ENCODE data around the gene LRRC8C. TPM values are rescaled to one million over a fixed set of nuclear protein-coding genes. Genes with fewer than 3 reads are reported as not detected.

Gene LRRC8C
- total RNA-seq, 2 experiments from 2014 or later, result 32.9 to 35.0 TPM

GRCh38 chr1:89633248-89633799, 404 bp downstream of the LRRC8C start:
- ATAC-seq (peak; percentile 54), DNase-seq (peak; percentile 79)
- ChIA-PET POLR2A (interaction anchor here (0.6 to 11.0 kb wide), 16 partner anchors 8 to 130 kb away, joined by 3 to 201 read pairs (median 6); no protein-coding TSS in a partner anchor), CTCF (interaction anchor here (0.7 to 14.2 kb wide), 20 partner anchors 9 to 185 kb away, joined by 3 to 220 read pairs (median 4); no protein-coding TSS in a partner anchor)
- peaks cover 71% of the 10 kb centered on the region for H3K4me1 Mint-ChIP-seq (ENCODE audit: low read depth)
- H3K9me3 Mint-ChIP-seq (ENCODE audit: insufficient read depth), result no peaks in the 10 kb centered on the region
- peak overlapping the region; percentile 93 for H3K27ac Mint-ChIP-seq
- no peaks in the 10 kb centered on the region for H3K27me3 Mint-ChIP-seq (ENCODE audit: low read depth)
- H3K4me3 Mint-ChIP-seq, result peak overlapping the region; percentile 87
- H3K36me3 Mint-ChIP-seq (ENCODE audit: low read depth), result peaks cover 47% of the 10 kb centered on the region

DNA sequence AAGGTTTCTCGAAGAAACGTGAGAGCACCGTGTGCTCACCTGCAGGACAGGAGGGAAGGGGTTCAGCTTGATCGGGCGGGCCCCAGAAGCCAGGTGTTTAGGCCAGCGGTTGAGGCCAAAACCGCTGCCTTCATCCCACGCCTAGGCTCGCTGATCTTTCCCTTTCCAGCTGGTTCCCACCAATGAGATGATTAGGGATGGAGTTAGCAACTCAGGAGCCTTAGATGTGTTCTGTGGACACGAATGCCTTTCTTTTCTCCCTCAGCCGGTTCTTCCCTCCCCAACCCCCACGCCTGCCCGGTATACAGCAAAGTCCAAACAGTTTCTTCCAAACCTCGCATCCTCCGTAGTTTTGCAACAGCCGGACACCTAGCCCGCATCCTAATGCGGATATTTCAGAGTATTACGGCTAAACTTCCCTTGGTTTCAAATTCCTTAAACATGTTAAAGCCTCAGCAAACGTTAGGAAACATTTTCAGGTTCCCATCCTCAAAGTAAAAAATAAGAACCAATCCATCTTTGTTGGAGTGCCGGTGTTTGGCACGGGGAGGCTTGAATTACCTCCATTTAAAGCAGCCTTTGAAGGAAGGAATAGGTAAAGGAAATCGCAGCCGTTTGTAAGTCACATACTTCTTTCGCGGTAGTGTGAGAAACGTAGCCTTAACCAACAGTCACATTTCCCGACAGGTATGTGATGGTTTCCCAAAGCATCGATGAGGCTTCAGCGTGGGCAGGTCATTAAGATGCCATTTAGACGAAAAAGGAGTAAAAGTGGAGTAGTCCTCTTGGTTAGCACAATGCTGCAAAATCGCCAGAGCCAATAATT, 1.1 kb downstream of the LRRC8C start:
- Mint-ChIP-seq H3K4me1 (ENCODE audit: low read depth) (peaks cover 66% of the 10 kb centered on the region), H3K4me3 (peak overlapping the region; percentile 87), H3K36me3 (ENCODE audit: low read depth) (peaks cover 45% of the 10 kb centered on the region), H3K9me3 (ENCODE audit: insufficient read depth) (no peaks in the 10 kb centered on the region), H3K27me3 (ENCODE audit: low read depth) (no peaks in the 10 kb centered on the region), H3K27ac (peak overlapping the region; percentile 93)
- ChIA-PET POLR2A (interaction anchor here (0.6 to 11.0 kb wide), 15 partner anchors 9 to 129 kb away, joined by 3 to 201 read pairs (median 6); no protein-coding TSS in a partner anchor), CTCF (interaction anchor here (1.0 to 14.2 kb wide), 12 partner anchors 9 to 147 kb away, joined by 3 to 220 read pairs (median 13); no protein-coding TSS in a partner anchor)
- ATAC-seq (no peak), DNase-seq (no peak)

DNA sequence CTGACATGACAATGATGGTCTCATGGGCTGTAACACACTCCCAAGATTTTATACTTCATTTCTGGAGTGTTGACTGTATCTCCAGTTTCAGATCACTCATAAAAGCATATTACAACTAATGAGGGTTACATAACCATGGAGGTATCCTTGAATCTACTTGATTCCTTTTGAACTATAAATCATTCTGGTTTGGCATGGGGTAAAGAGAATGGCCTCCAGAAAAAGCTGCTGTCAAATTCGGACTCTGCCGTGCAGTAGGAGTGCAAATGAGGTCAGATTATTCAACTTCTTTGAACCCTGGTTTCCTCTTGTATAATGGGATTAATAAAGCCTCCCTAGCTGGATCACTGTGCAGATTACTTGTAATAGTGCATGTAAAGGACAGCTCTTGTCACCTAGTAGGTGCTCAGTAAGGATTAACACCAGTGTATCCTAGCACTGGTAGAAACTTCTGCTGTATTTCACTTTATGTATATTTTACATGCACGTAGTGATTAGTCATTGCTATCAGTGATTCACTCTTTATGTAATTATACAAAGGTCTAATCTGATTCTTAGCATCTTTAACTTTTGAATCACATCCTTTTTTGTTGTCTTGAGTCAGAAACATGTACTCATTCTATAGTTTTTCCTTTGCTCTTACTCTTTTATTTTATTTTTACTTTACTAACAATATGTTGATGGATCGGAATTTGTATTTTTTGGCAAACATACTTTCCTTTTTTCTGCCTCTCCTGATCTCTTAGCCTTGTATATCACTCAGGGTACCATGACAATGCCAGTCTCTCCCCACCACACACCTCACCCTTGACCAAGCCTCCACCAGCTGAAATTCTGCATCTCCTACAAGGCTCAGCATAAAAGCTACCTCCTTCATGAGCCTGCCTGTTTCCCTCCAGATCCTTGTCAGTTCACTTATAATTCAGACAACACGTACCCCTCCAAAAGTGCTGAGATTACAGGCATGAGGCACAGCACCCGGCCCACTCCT, 3.2 kb downstream of the LRRC8C start:
- POLR2A ChIA-PET, result interaction anchor here (0.7 to 11.0 kb wide), 11 partner anchors 14 to 127 kb away, joined by 3 to 201 read pairs (median 6); no protein-coding TSS in a partner anchor
- no peaks in the 10 kb centered on the region for H3K27me3 Mint-ChIP-seq (ENCODE audit: low read depth)
- ATAC-seq (no peak), DNase-seq (no peak)
- H3K36me3 Mint-ChIP-seq (ENCODE audit: low read depth), result peaks cover 53% of the 10 kb centered on the region
- peaks cover 60% of the 10 kb centered on the region for H3K4me1 Mint-ChIP-seq (ENCODE audit: low read depth)
- H3K4me3 Mint-ChIP-seq, result peak overlapping the region; percentile 39
- H3K9me3 Mint-ChIP-seq (ENCODE audit: insufficient read depth), result no peaks in the 10 kb centered on the region
- CTCF ChIA-PET, result interaction anchor here (0.7 to 14.2 kb wide), 12 partner anchors 9 to 336 kb away, joined by 3 to 220 read pairs (median 5); no protein-coding TSS in a partner anchor
- H3K27ac Mint-ChIP-seq, result peak overlapping the region; percentile 73

GRCh38 chr1:89637496-89637895, 4.6 kb downstream of the LRRC8C start:
- no peak for ATAC-seq
- ChIA-PET POLR2A (interaction anchor here (1.1 kb wide), 1 partner anchor 21 kb away, joined by 4 read pairs; no protein-coding TSS in a partner anchor), CTCF (interaction anchor here (0.7 to 14.2 kb wide), 11 partner anchors 9 to 334 kb away, joined by 3 to 220 read pairs (median 3); no protein-coding TSS in a partner anchor)
- Mint-ChIP-seq H3K27ac (peak overlapping the region; percentile 42), H3K36me3 (ENCODE audit: low read depth) (peaks cover 55% of the 10 kb centered on the region), H3K4me1 (ENCODE audit: low read depth) (peaks cover 56% of the 10 kb centered on the region), H3K27me3 (ENCODE audit: low read depth) (no peaks in the 10 kb centered on the region), H3K4me3 (no peak overlapping the region), H3K9me3 (ENCODE audit: insufficient read depth) (no peaks in the 10 kb centered on the region)
- no peak for DNase-seq

- peaks cover 65% of the 10 kb centered on the region for H3K36me3 Mint-ChIP-seq (ENCODE audit: low read depth)
- ATAC-seq (no peak), DNase-seq (no peak)
- POLR2A ChIA-PET, result no interaction called here
- peaks cover 71% of the 10 kb centered on the region for H3K4me1 Mint-ChIP-seq (ENCODE audit: low read depth)
- CTCF ChIA-PET, result interaction anchor here (14.2 kb wide), 1 partner anchor 124 kb away, joined by 220 read pairs; no protein-coding TSS in a partner anchor
- no peak overlapping the region for H3K27ac Mint-ChIP-seq
- H3K27me3 Mint-ChIP-seq (ENCODE audit: low read depth), result no peaks in the 10 kb centered on the region
- H3K9me3 Mint-ChIP-seq (ENCODE audit: insufficient read depth), result peaks cover 9% of the 10 kb centered on the region
- no peak overlapping the region for H3K4me3 Mint-ChIP-seq
Observed at GRCh38 chr1:89640440-89640839, 7.5 kb downstream of the LRRC8C start.

- Mint-ChIP-seq H3K27ac (peak overlapping the region; percentile 43), H3K4me3 (no peak overlapping the region), H3K9me3 (ENCODE audit: insufficient read depth) (peaks cover 22% of the 10 kb centered on the region), H3K4me1 (ENCODE audit: low read depth) (peaks cover 60% of the 10 kb centered on the region), H3K36me3 (ENCODE audit: low read depth) (peaks cover 68% of the 10 kb centered on the region), H3K27me3 (ENCODE audit: low read depth) (no peaks in the 10 kb centered on the region)
- ChIA-PET CTCF (interaction anchor here (1.2 to 2.1 kb wide), 3 partner anchors 12 to 121 kb away, joined by 3 to 14 read pairs (median 4); no protein-coding TSS in a partner anchor), POLR2A (no interaction called here)
- no peak for ATAC-seq
- no peak for DNase-seq
Observed at GRCh38 chr1:89641781-89642180, 8.9 kb downstream of the LRRC8C start.

- H3K4me1 Mint-ChIP-seq (ENCODE audit: low read depth), result peaks cover 54% of the 10 kb centered on the region
- H3K4me3 Mint-ChIP-seq, result no peak overlapping the region
- H3K36me3 Mint-ChIP-seq (ENCODE audit: low read depth), result peaks cover 60% of the 10 kb centered on the region
- ATAC-seq (no peak), DNase-seq (no peak)
- ChIA-PET POLR2A (interaction anchor here (0.7 to 1.0 kb wide), 2 partner anchors 11 to 84 kb away, joined by 3 read pairs; no protein-coding TSS in a partner anchor), CTCF (interaction anchor here (0.8 to 2.7 kb wide), 3 partner anchors 9 to 12 kb away, joined by 3 to 6 read pairs (median 3); partner anchors contain the start of gene LRRC8C)
- no peaks in the 10 kb centered on the region for H3K27me3 Mint-ChIP-seq (ENCODE audit: low read depth)
- peaks cover 31% of the 10 kb centered on the region for H3K9me3 Mint-ChIP-seq (ENCODE audit: insufficient read depth)
- H3K27ac Mint-ChIP-seq, result no peak overlapping the region
Observed at GRCh38 chr1:89643577-89643976, 10.7 kb downstream of the LRRC8C start.

DNA sequence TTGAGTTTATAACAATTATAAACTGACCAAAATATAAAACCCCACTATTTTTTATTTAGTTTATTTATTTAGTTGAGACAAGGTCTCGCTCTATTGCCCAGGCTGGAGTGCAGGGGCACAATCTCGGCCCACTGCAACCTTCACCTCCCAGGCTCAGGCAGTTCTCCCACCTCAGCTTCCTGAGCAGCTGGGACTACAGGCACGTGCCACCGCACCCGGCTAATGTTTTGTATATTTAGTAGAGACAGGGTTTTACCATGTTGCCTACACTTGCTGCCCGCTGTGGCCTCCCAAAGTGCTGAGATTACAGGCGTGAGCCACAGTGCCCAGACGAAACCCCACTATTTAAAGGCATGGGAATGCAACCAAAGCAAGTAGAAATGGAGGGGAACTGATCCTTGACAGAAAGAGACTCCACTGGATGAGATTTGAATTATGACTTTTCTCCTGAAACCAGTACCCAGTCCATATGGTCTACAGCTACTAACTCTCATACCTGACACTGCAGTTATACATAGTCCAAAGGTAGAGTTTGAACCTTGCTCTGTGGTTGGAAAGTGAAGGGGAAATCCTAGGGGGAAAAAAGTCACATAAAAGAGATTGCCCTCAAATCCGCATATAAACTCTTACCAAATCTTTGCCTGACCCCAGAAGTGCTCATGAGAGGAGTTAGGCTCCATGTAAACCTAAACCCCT, 11.3 kb downstream of the LRRC8C start:
- H3K27ac Mint-ChIP-seq, result no peak overlapping the region
- ChIA-PET CTCF (interaction anchor here (1.0 to 2.7 kb wide), 3 partner anchors 9 to 119 kb away, joined by 3 to 6 read pairs (median 6); no protein-coding TSS in a partner anchor), POLR2A (interaction anchor here (1.0 to 1.2 kb wide), 3 partner anchors 9 to 12 kb away, joined by 3 to 4 read pairs (median 3); partner anchors contain the start of gene LRRC8C)
- ATAC-seq (no peak), DNase-seq (no peak)
- peaks cover 56% of the 10 kb centered on the region for H3K4me1 Mint-ChIP-seq (ENCODE audit: low read depth)
- H3K27me3 Mint-ChIP-seq (ENCODE audit: low read depth), result no peaks in the 10 kb centered on the region
- peaks cover 59% of the 10 kb centered on the region for H3K36me3 Mint-ChIP-seq (ENCODE audit: low read depth)
- no peak overlapping the region for H3K4me3 Mint-ChIP-seq
- H3K9me3 Mint-ChIP-seq (ENCODE audit: insufficient read depth), result peaks cover 31% of the 10 kb centered on the region

- H3K36me3 Mint-ChIP-seq (ENCODE audit: low read depth), result peaks cover 65% of the 10 kb centered on the region
- no peak overlapping the region for H3K4me3 Mint-ChIP-seq
- peaks cover 31% of the 10 kb centered on the region for H3K9me3 Mint-ChIP-seq (ENCODE audit: insufficient read depth)
- ChIA-PET POLR2A (interaction anchor here (1.0 to 1.6 kb wide), 2 partner anchors 10 to 11 kb away, joined by 3 to 4 read pairs; no protein-coding TSS in a partner anchor), CTCF (interaction anchor here (1.2 to 3.7 kb wide), 4 partner anchors 8 to 117 kb away, joined by 3 to 24 read pairs (median 4); no protein-coding TSS in a partner anchor)
- H3K27ac Mint-ChIP-seq, result no peak overlapping the region
- H3K4me1 Mint-ChIP-seq (ENCODE audit: low read depth), result peaks cover 62% of the 10 kb centered on the region
- ATAC-seq (no peak), DNase-seq (no peak)
- H3K27me3 Mint-ChIP-seq (ENCODE audit: low read depth), result no peaks in the 10 kb centered on the region
Observed at GRCh38 chr1:89646259-89646658, 13.3 kb downstream of the LRRC8C start.

- Mint-ChIP-seq H3K4me3 (no peak overlapping the region), H3K4me1 (ENCODE audit: low read depth) (peaks cover 70% of the 10 kb centered on the region), H3K27me3 (ENCODE audit: low read depth) (no peaks in the 10 kb centered on the region), H3K36me3 (ENCODE audit: low read depth) (peaks cover 69% of the 10 kb centered on the region), H3K9me3 (ENCODE audit: insufficient read depth) (peaks cover 30% of the 10 kb centered on the region), H3K27ac (peak overlapping the region; percentile 62)
- DNase-seq (no peak), ATAC-seq (no peak)
- ChIA-PET POLR2A (interaction anchor here (5.1 kb wide), 1 partner anchor 15 kb away, joined by 19 read pairs; no protein-coding TSS in a partner anchor), CTCF (interaction anchor here (1.0 to 3.7 kb wide), 5 partner anchors 11 to 113 kb away, joined by 3 to 24 read pairs (median 8); partner anchors contain the start of gene LRRC8C)
Observed at GRCh38 chr1:89649783-89650182, 16.9 kb downstream of the LRRC8C start.
